ENCODE data around the gene ANK2.

GRCh38 chr4:113080050-113080449 lies 30.6 kb downstream of the ANK2 start:
- no peak for TF ChIP-seq POLR2A (IDR thresholded peaks at IDR 0.05)
- no peak for TF ChIP-seq CTCF (IDR thresholded peaks at IDR 0.05)

Data from uterus (tissue), 2 donors.